Keratinocyte (primary cell): ENCODE measurements around the gene MED27.

Experiments used
- CTCF ChIP-seq, 3 experiments: IDR thresholded peaks in 1 of 3; conservative IDR thresholded peaks in 1 of 3; optimal IDR thresholded peaks in 1 of 3; 2 replicates in 2 of 3; 3 replicates in 1 of 3; pipeline versions ENCODE3 to v1.5.1; 2011; ENCODE audit warnings: low read length in 3 of 3, mild to moderate bottlenecking in 3 of 3, moderate library complexity in 2 of 3, control low read depth in 1 of 3, inconsistent platforms in 1 of 3; ENCODE audit not compliant: insufficient read depth in 2 of 3; ENCODE audit errors: extremely low read depth in 1 of 3
- EZH2 ChIP-seq: IDR thresholded peaks from one replicate; pipeline ENCODE4 v1.6.1; 2012; ENCODE audit warnings: inconsistent platforms, mild to moderate bottlenecking, low read length, moderate library complexity

- TF ChIP-seq CTCF (optimal IDR thresholded peaks at IDR 0.05 in 1 of 3, IDR thresholded peaks at IDR 0.05 in 1 of 3, conservative IDR thresholded peaks at IDR 0.05 in 1 of 3; ENCODE audit: extremely low read depth in 1 of 3, insufficient read depth in 2 of 3, low read length in 3 of 3) (no peak), EZH2 (no peak)
Observed at GRCh38 chr9:131899296-131900228, 180.1 kb downstream of the MED27 start.
